ENCODE measurements around the gene ATP8B1. TPM values are rescaled to one million over a fixed set of nuclear protein-coding genes. Genes with fewer than 3 reads are reported as not detected.

The ATP8B1 gene
- total and polyA plus RNA-seq, 2 of the 8 experiments (the other 6 are each of a cell fraction or from before 2014, with no cell fraction given): 1.1 to 4.6 TPM

DNA sequence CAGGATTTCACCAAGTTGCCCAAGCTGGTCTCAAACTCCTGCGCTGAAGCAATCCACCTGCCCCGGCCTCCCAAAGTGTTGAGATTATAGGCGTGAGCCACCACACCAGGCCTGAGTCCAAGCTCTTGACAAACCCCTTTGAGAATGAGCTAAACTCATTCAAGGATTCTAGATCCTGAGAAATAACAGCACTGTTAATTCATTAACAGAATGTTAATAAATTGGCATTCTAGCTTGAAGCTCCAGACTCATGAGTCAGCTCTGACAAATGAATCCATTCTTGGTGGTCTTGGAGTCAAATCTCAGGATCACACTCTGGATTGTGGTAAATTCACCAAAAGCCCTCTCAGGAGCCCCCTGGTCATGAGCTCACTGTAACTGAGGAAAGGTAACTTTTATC lies 183.2 kb downstream of the ATP8B1 start:
- H3K23ac ChIP-seq (ENCODE audit: insufficient read length): no peak overlapping the region
- FAIRE-seq (no peak), DNase-seq (ENCODE audit: low read depth in 1 of 2, low spot score in 2 of 2) (no peak)
- 89% methylated on average over 3 of the region's 3 CpGs; no CpG with 5 or more reads in 1 of the 2 experiments for WGBS, 2 experiments (ENCODE audit: extremely low coverage in 1 of 2, insufficient coverage in 1 of 2, insufficient read length in 1 of 2, insufficient replicate concordance in 2 of 2, low coverage in 1 of 2, low lambda C conversion rate in 2 of 2, missing lambda C conversion rate in 1 of 2)
- no peaks in the 10 kb centered on the region for H3K9me3 ChIP-seq (ENCODE audit: insufficient read depth in 2 of 2, low read depth in 1 of 2, low read length in 1 of 2)
- ChIA-PET CTCF (ENCODE audit: partially characterized antibody) (interaction anchor here (0.6 kb wide), 1 partner anchor 148 kb away, joined by 5 read pairs; no protein-coding TSS in a partner anchor), POLR2A (ENCODE audit: partially characterized antibody) (interaction anchor here (0.7 to 4.8 kb wide), 4 partner anchors 10 to 24 kb away, joined by 4 to 20 read pairs (median 5); no protein-coding TSS in a partner anchor)
- H2BK5ac ChIP-seq (ENCODE audit: low read depth, low read length): no peak overlapping the region
- H2AK5ac ChIP-seq (ENCODE audit: low read depth, low read length): no peak overlapping the region
- peak overlapping the region in 1 of 2 experiments; percentile 77; a peak in 1 of 4 replicates for H3K4me2 ChIP-seq (ENCODE audit: insufficient read depth in 1 of 2, low read depth in 2 of 2, low read length in 2 of 2)
- peak overlapping the region in 1 of 4 experiments; percentile 97; a peak in 1 of 8 replicates for H3K4me3 ChIP-seq (ENCODE audit: extremely low read depth in 1 of 4, insufficient read depth in 2 of 4, low read depth in 3 of 4, low read length in 4 of 4)
- H2BK12ac ChIP-seq (ENCODE audit: low read depth, low read length): no peak overlapping the region
- H2AFZ ChIP-seq (ENCODE audit: low read length): no peak overlapping the region
- no peak overlapping the region for H3K27ac ChIP-seq (ENCODE audit: low read depth, low read length)
- no peak overlapping the region for H2BK15ac ChIP-seq (ENCODE audit: low read length)
- H3K14ac ChIP-seq (ENCODE audit: insufficient read length): no peak overlapping the region
- peaks cover 3% of the 10 kb centered on the region; the same call in 1 of the 2 replicates for H3K79me1 ChIP-seq (ENCODE audit: low read depth, low read length)
- TF ChIP-seq CBX5 (IDR thresholded peaks at IDR 0.05; ENCODE audit: low read depth, low read length): no peak
- no peak for TF ChIP-seq SIN3A (conservative IDR thresholded peaks at IDR 0.05 in 1 of 2, IDR thresholded peaks at IDR 0.05 in 1 of 2; ENCODE audit: low read depth in 1 of 2, low read length in 2 of 2)
- TF ChIP-seq KDM4A (IDR thresholded peaks at IDR 0.05; ENCODE audit: low read depth, low read length, severe bottlenecking): no peak
- no peak for TF ChIP-seq NANOG (IDR thresholded peaks at IDR 0.05; ENCODE audit: insufficient read depth, low read depth, low read length, poor library complexity, severe bottlenecking)
- TF ChIP-seq TAF7 (optimal IDR thresholded peaks at IDR 0.05; ENCODE audit: borderline replicate concordance, low read depth, low read length): no peak
- peak overlapping the region; percentile 11; the same call in 1 of the 2 replicates for H4K8ac ChIP-seq (ENCODE audit: extremely low read depth, insufficient read depth, low read length)
- no peak overlapping the region for H2BK120ac ChIP-seq (replicated peaks; ENCODE audit: low read depth, low read length)
- no peak overlapping the region for H3K18ac ChIP-seq (ENCODE audit: extremely low read depth, low read length)
- H3K36me3 ChIP-seq (ENCODE audit: control insufficient read depth in 2 of 4, insufficient read depth in 4 of 4, low read length in 3 of 4): peaks cover 5 to 44% (median 23%) of the 10 kb centered on the region in 4 experiments; a peak in 7 of 8 replicates
- no peak overlapping the region for H4K91ac ChIP-seq (replicated peaks; ENCODE audit: insufficient read length, low read length)
- no peaks in the 10 kb centered on the region for H3K27me3 ChIP-seq (replicated peaks in 1 of 4; ENCODE audit: control insufficient read depth in 3 of 4, extremely low read depth in 1 of 4, insufficient read depth in 3 of 4, low read length in 3 of 4)
- no peak overlapping the region for H2BK20ac ChIP-seq (ENCODE audit: low read length)
- H3K56ac ChIP-seq (replicated peaks; ENCODE audit: insufficient read length, low read depth, low read length): no peak overlapping the region
- H3K23me2 ChIP-seq (ENCODE audit: low read depth, low read length): peaks cover 3% of the 10 kb centered on the region; the same call in 1 of the 2 replicates
- H3K79me2 ChIP-seq (ENCODE audit: control insufficient read depth in 1 of 2, insufficient read depth in 2 of 2, low read length in 2 of 2): peaks cover 0 to 37% of the 10 kb centered on the region in 2 experiments; a peak in 3 of 4 replicates
- H4K20me1 ChIP-seq (replicated peaks in 1 of 2; ENCODE audit: control insufficient read depth in 1 of 2, insufficient read depth in 2 of 2, low read length in 2 of 2): peaks cover 0 to 4% of the 10 kb centered on the region in 2 experiments
- no peak overlapping the region for H3K9ac ChIP-seq (replicated peaks in 1 of 4; ENCODE audit: extremely low read depth in 1 of 4, low read depth in 3 of 4, low read length in 3 of 4)
- no peak overlapping the region for H4K5ac ChIP-seq (ENCODE audit: insufficient read length, low read depth, low read length)
- H3K4me1 ChIP-seq (replicated peaks in 1 of 4; ENCODE audit: control insufficient read depth in 3 of 4, insufficient read depth in 4 of 4, low read length in 3 of 4): peaks cover 0 to 6% (median 2%) of the 10 kb centered on the region in 4 experiments; a peak in 3 of 7 replicates
- no peak overlapping the region for H3K4ac ChIP-seq (replicated peaks; ENCODE audit: insufficient read length, low read depth, low read length)

Measured in H1 (cell line).